B cell (primary cell): ENCODE measurements around the gene TLE2.

Source experiments
- CTCF ChIP-seq: fragments of 200-600 bp; IDR thresholded peaks from one replicate; pipeline ENCODE4 v1.8.0; 2022; ENCODE audit warnings: antibody characterized with exemption, mild to moderate bottlenecking
- EZH2 ChIP-seq: IDR thresholded peaks from 2 replicates; pipeline ENCODE4 v1.6.1; 2012; ENCODE audit warnings: borderline replicate concordance, low read depth, mild to moderate bottlenecking, moderate library complexity, low read length; ENCODE audit not compliant: insufficient read depth, poor library complexity, severe bottlenecking

DNA sequence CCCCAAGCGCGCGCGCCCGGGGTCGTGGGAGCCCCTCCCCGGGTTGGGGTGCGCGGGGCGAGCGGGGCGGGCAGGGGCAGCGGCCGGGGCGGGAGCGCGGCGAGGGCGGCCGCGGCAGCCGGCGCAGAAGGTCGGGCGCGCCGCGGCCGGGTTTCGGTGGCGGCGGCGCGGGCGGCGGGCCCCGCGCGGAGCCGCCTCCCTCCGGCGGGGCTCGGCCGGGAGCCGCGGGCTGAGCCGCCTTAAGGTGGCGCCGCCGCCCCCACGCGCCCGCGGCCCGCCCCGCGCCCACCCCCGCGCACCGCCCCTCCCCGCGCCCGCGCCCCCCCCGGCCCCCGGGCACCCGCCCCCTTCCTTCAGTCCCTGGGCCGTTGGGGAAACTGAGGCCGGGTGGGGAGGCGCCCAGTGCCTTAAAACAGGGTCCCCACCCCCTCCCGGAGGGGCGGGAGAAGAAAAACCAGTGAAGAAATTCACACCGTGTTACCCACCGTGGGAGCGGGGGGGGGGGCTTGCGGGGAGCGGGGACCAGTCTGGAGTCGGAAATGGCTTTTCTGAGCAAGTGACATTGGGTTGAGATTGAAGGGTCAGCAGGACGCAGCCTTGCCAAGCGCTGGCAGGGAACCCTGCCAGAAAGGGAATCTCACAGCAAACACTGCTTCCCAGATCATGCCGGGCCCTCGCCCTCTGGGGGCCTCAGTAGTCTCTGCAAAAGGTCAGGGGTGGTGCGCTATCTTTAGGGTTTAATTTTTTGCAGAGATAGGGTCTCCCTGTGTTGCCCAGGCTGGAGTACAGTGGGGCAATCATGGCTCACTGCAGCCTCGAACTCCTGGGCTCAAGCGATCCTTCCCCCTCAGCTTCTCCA, at the start of gene TLE2:
- no peak for TF ChIP-seq EZH2
- TF ChIP-seq CTCF: no peak
